CD4-positive, alpha-beta T cell treated with Interleukin-6 for 4 hours (primary cell): ENCODE data around the gene TOX2.
"Not testable (repeated sequence)": the region's sequence is repeated elsewhere in the genome, so short reads cannot be mapped to it uniquely, and the experiment has no call there.

Experiments used
- DNase-seq: peaks from one replicate; pipeline ENCODE4 v3.0.0-alpha.2; 2020; ENCODE audit warnings: mixed read lengths

The TOX2 gene

DNA sequence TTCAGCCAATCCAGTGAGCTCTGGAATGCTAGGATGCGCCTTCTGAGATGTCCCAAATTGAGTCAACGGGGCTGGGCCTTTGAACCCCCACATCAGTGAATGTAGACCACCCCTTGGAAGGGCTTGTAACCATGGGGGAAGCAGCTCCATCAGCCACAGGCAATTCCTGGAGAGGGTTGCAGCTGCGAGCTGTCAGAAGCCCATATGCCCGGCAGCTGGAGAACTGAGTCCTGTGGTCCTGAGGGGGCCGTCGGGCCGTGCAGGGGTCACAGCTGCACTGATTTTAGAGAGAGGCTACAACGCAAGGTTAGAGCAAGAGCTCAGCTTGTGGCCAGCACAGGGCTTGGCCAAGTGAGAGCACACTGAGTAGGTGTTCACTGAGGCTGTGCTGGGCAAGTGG lies 121.3 kb downstream of the TOX2 start:
- DNase-seq = no peak

DNA sequence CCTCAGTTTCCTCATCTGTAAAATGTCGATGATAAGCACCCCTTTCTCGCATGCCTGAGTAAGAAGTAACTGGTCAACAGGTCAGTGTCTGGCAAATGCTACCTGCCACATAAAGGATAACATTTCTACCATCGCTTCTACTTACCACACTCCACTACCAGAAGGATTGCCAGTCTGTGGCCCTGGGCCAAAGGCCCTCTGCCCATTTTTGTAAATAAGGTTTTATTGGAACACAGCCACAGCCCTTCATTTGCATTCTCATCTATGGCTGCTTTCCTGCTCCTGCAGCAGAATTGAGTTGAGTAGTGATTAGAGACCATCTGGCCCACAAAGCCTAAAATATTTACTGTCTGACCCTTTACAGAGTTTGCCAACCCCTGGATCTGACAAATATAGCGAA lies 121.8 kb downstream of the TOX2 start:
- DNase-seq = no peak

- no peak for DNase-seq
These were observed 124.0 kb downstream of the TOX2 start for GRCh38 chr20:44038681-44039123.

DNA sequence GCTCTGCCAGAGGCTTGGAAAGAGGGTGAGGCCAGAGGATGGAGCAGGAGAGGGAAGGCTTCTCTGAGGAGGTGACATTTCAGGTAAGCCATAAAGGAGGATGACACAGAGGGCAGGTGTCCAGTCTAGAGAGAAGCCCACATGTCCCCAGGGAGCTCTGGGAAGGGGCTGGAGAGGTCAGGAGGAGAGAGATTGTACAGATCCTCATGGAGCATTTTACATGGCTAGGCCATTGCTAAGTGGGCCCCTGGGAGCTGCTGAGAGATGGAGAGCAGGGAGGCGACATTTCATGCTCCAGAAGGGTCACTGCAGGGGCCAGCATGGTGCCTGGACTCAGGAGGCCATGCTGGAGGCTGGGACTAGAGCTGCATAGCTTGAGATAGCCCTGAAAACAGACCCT lies 124.5 kb downstream of the TOX2 start:
- DNase-seq = no peak

GRCh38 chr20:44039741-44040140 lies 125.1 kb downstream of the TOX2 start:
- no peak for DNase-seq

- DNase-seq = no peak
These were observed 125.7 kb downstream of the TOX2 start for GRCh38 chr20:44040202-44040915.

GRCh38 chr20:44041001-44041400 lies 126.3 kb downstream of the TOX2 start:
- no peak for DNase-seq

- not testable (repeated sequence) for DNase-seq
These were observed 130.1 kb downstream of the TOX2 start for GRCh38 chr20:44044712-44045111.

DNA sequence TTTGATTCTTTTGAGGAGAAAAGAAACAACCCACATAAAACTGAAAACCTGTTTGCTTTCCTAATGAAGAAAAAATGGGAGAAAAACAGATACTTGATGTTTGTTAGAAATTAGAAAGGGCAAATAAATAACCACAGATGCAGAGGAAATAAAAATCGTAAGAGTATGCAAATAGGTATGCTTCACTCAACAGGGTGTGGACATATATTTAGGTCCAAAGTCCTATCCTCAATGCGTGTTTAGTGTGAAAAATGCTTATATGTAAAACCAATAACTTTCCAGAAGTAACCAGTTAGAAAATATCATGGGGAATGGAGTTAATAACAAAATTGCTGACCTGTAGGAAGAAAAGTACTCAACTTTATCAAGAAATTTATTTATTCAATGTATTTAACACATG lies 135.7 kb downstream of the TOX2 start:
- DNase-seq = no peak

- no peak for DNase-seq
These were observed 136.4 kb downstream of the TOX2 start for GRCh38 chr20:44050925-44051660.

GRCh38 chr20:44051661-44052000 lies 137.0 kb downstream of the TOX2 start:
- DNase-seq = no peak

GRCh38 chr20:44052166-44052565 lies 137.5 kb downstream of the TOX2 start:
- DNase-seq = no peak

DNA sequence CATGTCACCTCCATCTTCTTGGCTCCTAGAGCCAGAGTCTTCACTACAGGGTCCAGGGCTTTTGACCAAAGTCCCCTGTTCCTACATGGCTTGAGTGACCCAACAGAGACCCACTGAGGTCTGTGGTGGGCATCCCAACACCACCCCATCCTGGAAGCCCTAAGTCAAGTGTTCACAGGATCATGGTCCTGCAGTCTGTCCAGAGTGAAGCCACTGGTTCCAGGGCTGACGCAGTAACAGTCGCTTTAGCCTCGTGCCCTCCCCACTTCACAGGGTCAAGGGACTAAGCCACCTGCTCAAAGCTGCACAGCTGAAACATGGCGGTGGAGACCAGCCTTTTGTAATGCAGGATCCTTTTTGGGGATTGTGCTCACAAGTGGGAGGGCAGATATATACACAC lies 138.4 kb downstream of the TOX2 start:
- no peak for DNase-seq

GRCh38 chr20:44054118-44054517 lies 139.5 kb downstream of the TOX2 start:
- DNase-seq = no peak

DNA sequence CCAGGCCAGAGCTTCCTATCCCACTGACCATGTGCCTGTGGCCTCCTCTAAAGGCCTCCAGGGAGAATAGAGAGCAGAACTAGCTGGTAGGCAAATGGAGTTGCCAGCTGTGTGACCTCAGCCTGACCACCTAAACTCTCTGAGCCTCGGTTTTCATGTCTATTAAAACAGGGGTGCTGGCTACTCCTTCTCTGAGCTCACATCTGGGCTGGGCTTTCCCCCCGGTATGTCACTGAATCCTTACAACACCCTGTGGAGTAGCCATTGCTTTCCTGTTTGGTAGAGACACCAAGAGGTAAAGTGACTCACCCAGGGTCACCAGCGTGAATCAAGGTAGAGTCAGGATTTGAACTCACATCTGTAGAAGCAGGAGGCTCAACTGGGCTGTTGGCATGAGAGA lies 140.2 kb downstream of the TOX2 start:
- DNase-seq = no peak

DNA sequence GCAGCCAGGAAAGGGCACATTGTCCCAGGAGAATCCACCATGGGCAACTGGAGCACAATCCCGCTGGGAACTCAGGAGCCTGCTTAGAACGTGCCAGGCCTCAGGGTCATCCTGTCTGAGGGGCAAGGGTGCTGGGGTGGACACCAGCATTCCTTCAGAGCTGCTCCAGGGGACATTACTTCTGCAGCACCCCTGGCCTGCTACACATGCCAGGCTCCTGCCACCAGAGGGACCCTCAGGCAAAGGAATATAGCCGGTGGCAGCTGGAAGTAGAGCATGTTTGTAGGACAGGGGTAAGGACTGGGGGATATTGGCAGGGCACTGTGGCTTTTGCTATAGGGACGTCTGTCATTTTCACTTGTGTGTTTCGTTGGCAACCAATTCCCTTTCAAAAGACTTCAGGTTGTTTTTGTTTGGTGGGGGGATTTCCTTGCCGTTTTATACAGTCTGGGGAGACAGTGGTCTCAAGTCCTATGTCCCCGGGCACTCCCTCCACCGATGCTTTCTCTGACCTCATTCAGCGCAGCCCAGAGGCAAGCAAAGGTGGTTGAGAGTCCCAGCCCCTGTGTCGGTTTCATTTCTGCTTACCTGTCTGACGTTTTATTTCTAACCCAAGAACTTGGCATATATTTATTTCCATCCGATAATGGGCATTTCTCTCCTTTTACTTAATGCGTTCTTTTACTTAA lies 141.5 kb downstream of the TOX2 start:
- DNase-seq = peak; percentile 78

DNA sequence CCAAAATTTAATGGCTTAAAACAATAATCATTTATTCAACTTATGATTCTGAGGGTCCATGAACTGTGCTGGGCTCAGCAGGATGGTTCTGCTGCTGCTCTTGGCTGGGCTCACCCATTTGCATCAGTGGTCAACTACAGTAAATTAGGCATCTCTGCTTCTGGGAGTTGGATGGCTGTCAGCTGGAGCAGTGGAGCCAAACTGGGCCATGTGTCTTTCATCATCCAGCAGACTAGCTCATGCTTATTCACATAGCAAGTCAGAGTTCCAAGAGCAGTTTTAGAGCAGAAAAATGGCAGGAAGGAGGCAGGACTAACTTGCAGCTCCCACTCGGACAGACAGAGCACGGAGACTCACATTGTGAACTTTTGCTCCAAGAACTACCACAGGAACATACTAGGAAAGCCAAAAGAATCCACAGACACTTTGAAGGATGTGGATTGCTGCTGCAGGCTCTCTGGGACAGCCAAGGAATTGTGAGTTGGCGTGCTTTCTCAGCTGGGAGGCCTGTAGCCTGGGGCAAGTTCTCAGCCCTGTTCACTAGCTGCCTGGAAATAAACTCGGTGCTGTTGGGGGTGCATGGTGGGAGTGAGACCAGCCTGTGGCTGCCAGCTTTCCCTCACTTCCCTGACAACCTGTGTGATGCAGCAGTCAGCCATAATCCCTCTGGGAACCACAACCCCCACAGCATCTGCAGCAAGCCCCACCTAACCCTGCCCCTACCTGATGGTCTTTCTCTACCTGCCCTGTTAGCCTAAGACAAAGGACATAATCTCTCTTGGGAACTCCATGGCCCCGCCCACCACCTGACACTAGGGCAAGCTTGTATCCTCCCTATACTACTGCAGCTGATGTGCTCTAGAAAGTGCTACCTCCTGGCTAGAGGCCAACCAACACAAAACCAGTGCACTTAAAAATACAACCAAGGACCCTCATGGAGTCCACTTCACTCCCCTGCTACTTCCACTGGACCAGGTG lies 143.3 kb downstream of the TOX2 start:
- DNase-seq = peak; percentile 7

DNA sequence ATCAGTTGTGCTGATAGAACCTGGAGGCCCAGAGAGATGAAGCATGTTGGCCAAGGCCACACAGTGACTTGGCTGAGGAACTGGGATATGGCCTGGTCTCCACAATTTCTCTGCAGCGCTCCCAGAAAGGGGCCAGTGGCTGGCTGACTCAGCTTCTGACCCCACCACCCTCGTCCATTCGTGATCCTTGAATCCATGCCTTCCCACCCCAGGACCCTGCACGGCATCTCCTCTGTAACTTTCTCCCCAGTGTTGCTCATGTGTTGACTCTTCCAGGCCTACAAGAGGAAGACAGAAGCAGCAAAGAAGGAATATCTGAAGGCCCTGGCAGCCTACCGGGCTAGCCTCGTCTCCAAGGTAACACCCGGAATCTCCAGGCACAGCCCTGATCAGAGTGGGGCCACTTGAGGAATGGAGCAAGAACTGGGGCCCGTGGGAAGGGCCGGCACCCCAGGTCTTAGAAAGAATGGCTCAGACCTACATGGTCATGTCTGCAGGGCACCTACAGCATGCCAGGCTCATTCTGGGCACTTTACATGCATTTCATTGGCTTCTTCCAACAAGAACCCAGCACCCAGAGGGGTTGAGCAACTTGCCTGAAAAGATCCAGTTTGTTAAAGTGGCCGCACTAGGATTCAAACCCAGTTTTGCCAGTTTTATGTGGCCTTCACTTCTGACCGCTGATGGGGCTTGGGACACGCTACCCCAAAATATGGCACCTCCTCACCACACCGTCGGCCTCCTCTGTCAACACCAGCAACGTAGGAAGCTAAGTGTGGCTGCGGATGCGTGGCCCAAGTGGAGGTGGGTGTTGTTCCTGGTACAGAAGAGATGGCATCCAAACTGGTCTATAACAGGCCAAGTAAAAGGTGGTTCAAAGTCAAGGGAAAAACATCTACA lies 150.1 kb downstream of the TOX2 start:
- no peak for DNase-seq

DNA sequence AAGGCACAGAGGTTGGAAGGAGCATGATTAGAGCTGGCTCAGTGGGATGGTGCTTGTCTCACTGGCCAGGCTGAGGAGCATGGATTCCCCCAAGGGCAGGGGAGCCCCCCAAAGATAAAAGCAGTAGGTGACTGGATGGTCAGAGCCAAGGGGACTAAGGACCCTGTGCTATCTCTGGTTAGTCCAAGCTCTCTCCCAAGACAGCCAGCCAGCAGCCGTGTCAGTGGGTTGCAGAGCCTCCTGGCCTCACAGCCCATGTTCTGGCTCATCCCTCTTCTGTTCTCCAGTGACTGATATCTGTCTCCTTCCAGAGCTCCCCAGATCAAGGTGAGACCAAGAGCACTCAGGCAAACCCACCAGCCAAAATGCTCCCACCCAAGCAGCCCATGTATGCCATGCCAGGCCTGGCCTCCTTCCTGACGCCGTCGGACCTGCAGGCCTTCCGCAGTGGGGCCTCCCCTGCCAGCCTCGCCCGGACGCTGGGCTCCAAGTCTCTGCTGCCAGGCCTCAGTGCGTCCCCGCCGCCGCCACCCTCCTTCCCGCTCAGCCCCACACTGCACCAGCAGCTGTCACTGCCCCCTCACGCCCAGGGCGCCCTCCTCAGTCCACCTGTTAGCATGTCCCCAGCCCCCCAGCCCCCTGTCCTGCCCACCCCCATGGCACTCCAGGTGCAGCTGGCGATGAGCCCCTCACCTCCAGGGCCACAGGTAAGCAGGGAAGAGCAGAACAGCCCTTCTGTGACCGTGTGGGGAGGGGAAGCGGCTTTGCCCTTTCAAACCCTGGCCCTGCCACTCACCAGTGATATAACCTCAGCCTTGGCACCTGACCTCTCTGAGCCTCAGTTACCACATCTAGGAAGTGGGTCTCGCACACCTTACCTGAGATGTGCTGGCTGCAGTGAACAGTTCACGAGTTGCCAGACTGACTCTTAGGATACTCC lies 151.0 kb downstream of the TOX2 start:
- DNase-seq = no peak
